Bronchial epithelial cell (primary cell): ENCODE data around the gene DIAPH3. TPM values are rescaled to one million over a fixed set of nuclear protein-coding genes. Genes with fewer than 3 reads are reported as not detected.

Source experiments
- DNase-seq: peaks from one replicate; pipeline ENCODE4 v3.0.0-alpha.2; 2010; ENCODE audit warnings: low read depth
- FAIRE-seq: peaks from 2 replicates; lab custom pipeline; 2011; peaks lifted over from hg19 to GRCh38; lab: Jason Lieb, UNC
- H3K27me3 ChIP-seq: 2 replicates; pipeline ENCODE4 v1.5.1; 2011; ENCODE audit warnings: low read length; ENCODE audit not compliant: control insufficient read depth, insufficient read depth
- H3K36me3 ChIP-seq: 2 replicates; pipeline ENCODE4 v1.5.1; 2011; ENCODE audit warnings: low read length; ENCODE audit not compliant: control insufficient read depth, insufficient read depth
- H3K4me3 ChIP-seq: 2 replicates; pipeline ENCODE4 v1.5.1; 2011; ENCODE audit warnings: mild to moderate bottlenecking, low read depth, low read length, control low read depth
- CTCF ChIP-seq: IDR thresholded peaks from 2 replicates; pipeline ENCODE4 v1.5.1; 2011; ENCODE audit warnings: mild to moderate bottlenecking, moderate library complexity, low read length, control low read depth, inconsistent platforms; ENCODE audit not compliant: insufficient read depth, severe bottlenecking
- total RNA-seq: library from RNA; depleted of rRNA; stranded (reverse); fragments of >200 nt; gene quantifications from 2 replicates; pipeline ENCODE4 v1.2.1, GENCODE V29; 2014

Gene DIAPH3
- total RNA-seq, 1 donor from 2014 or later = 0.26 TPM

- DNase-seq = no peak
- FAIRE-seq = no peak
These were observed 519.7 kb downstream of the DIAPH3 start for GRCh38 chr13:59643906-59644626.

GRCh38 chr13:59643364-59643841 is 520.3 kb downstream of the DIAPH3 start:
- no peak overlapping the region for H3K4me3 ChIP-seq
- FAIRE-seq (no peak), DNase-seq (no peak)
- no peak for TF ChIP-seq CTCF
- H3K27me3 ChIP-seq = no peaks in the 10 kb centered on the region
- H3K36me3 ChIP-seq = no peaks in the 10 kb centered on the region

More at GRCh38 chr13:59643906-59644626, 519.7 kb downstream of the DIAPH3 start:
- no peak overlapping the region for H3K4me3 ChIP-seq
- H3K27me3 ChIP-seq = no peaks in the 10 kb centered on the region
- H3K36me3 ChIP-seq = no peaks in the 10 kb centered on the region
- TF ChIP-seq CTCF = no peak

- H3K27me3 ChIP-seq = no peaks in the 10 kb centered on the region
- DNase-seq = no peak
- H3K4me3 ChIP-seq = no peak overlapping the region
- FAIRE-seq = no peak
- H3K36me3 ChIP-seq = no peaks in the 10 kb centered on the region
- TF ChIP-seq CTCF = no peak
These were observed 521.9 kb downstream of the DIAPH3 start for GRCh38 chr13:59641817-59642216.

DNA sequence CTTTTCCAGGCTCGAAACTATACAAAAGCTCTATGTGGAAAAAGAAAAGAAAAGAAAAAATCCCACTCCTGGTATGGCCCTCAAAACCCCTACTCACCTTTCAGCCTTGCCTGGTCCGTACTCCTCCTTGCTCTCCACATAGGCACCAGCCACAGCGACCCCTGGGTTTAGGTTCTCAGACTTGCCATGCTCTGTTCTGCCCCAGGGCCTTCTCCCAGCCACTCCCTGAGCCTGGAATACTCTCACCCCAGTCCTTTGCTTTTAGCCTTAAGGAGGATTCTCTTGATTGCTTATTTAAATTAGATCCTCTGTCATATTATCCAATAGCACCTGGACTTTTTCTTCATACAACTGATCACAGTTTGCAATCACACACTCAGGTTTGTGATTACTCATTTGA is 522.5 kb downstream of the DIAPH3 start:
- Histone ChIP-seq H3K4me3 (no peak overlapping the region), H3K27me3 (no peaks in the 10 kb centered on the region), H3K36me3 (no peaks in the 10 kb centered on the region)
- no peak for DNase-seq
- TF ChIP-seq CTCF = no peak
- no peak for FAIRE-seq

DNA sequence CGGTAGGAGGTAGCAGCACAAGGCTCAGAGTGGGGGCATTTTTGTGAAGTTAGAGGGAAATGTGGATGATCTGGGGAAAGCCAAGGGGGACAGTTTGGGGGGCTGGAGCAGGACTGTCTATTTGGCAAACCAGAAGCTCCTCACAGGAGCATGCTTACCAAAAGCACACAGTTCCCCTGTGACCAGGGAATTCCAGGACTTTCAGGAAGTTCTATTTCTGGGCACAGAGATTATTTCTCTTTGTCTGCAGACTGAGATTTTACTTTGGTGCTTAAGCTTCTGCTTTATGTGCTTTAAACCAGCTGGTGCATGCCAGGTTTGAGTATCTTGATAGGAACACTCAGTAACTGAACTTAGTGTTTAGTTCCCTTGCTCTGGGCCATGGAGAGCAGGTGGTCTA is 525.3 kb downstream of the DIAPH3 start:
- DNase-seq (no peak), FAIRE-seq (peak; percentile 62)
- H3K36me3 ChIP-seq = no peaks in the 10 kb centered on the region
- no peak overlapping the region for H3K4me3 ChIP-seq
- no peaks in the 10 kb centered on the region for H3K27me3 ChIP-seq
- no peak for TF ChIP-seq CTCF
